ENCODE results near the gene STAT5B. TPM values are rescaled to one million over a fixed set of nuclear protein-coding genes. Genes with fewer than 3 reads are reported as not detected.

Gene STAT5B
- polyA plus RNA-seq, 3 donors: 28.5 to 103 (median 47.9) TPM

DNA sequence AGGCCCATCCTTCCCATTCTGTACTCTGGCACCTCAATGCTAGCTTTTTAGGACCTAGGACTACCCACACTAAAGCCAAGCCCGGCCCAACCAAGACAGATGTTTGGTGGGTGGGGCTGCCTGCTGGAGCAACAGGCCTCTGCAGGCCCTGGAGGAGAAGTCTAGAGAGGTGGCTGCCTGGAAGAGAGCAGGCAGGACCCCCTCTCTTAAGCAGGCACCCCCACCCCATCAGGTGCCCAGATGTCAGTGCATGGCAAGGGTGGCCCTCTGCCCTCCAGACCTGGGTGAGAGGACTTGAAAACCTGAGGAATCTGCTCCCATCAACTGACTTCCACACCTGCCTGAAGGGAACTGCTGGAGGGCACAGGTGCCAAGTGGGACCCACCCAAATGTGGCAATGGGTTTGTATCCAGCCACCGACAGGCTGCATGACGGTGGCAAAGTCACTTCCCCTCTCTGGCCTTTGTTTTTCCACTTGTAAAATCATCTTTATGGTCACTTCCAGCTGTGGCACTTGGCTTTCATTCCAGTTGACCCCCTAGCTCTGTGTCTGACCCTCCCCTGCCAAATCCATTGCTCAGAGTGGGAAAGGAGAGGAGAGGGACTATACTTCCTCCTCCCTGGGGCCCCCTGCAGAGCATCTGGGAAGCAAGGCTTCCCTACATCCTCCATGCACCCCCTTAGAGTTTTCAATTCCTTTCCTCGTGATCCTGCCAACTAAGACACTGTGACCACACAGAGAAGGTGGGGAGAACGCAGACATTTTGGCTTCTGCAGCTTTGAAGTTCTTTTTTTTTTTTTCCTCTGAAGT lies 10.4 kb upstream of the STAT5B start:
- peaks cover 0 to 4% (median 0%) of the 10 kb centered on the region in 3 donors for H3K27me3 Mint-ChIP-seq (ENCODE audit: low read depth in 3 of 3)
- Histone ChIP-seq H2AFZ (ENCODE audit: insufficient read depth, low read depth, low read length, poor library complexity, severe bottlenecking) (peak overlapping the region; percentile 81), H3K36me3 (replicated peaks in 1 of 2; ENCODE audit: control insufficient read depth in 1 of 2, insufficient read depth in 2 of 2, low read length in 2 of 2) (peaks cover 7 to 13% of the 10 kb centered on the region in 2 donors), H3K79me2 (ENCODE audit: insufficient read depth, low read length) (peaks cover 43% of the 10 kb centered on the region), H3K4me3 (replicated peaks in 1 of 3; ENCODE audit: low read depth in 2 of 3, low read length in 3 of 3) (peak overlapping the region; percentile 53 to 89 (median 87)), H4K20me1 (ENCODE audit: insufficient read depth, low read length) (peaks cover 35% of the 10 kb centered on the region), H3K27ac (ENCODE audit: low read depth in 1 of 2, low read length in 2 of 2) (peak overlapping the region; percentile 78 to 81), H3K9ac (ENCODE audit: insufficient read depth, low read length, poor library complexity, severe bottlenecking) (no peak overlapping the region), H3K4me2 (replicated peaks; ENCODE audit: extremely low read depth, low read length, poor library complexity, severe bottlenecking) (peak overlapping the region; percentile 98), H3K4me1 (ENCODE audit: control insufficient read depth in 1 of 2, insufficient read depth in 2 of 2, low read length in 2 of 2) (peaks cover 42 to 52% of the 10 kb centered on the region in 2 donors), H3K9me3 (replicated peaks in 1 of 2; ENCODE audit: control insufficient read depth in 1 of 2, insufficient read depth in 1 of 2, low read length in 2 of 2) (no peaks in the 10 kb centered on the region), H3K27me3 (ENCODE audit: control insufficient read depth in 2 of 2, insufficient read depth in 2 of 2, low read length in 2 of 2) (no peaks in the 10 kb centered on the region)
- DNase-seq: peak in 1 of 3 donors; percentile 41
- no peaks in the 10 kb centered on the region for H3K9me3 Mint-ChIP-seq
- H3K4me1 Mint-ChIP-seq: peaks cover 49% of the 10 kb centered on the region
- peak overlapping the region; percentile 91 to 97 (median 94) for H3K27ac Mint-ChIP-seq
- 0% methylated on average over 2 of the region's 5 CpGs for WGBS (ENCODE audit: insufficient coverage)
- peaks cover 14 to 20% of the 10 kb centered on the region in 2 donors for H3K36me3 Mint-ChIP-seq
- H3K4me3 Mint-ChIP-seq: peak overlapping the region; percentile 92 to 94
- TF ChIP-seq, protein P1, sequence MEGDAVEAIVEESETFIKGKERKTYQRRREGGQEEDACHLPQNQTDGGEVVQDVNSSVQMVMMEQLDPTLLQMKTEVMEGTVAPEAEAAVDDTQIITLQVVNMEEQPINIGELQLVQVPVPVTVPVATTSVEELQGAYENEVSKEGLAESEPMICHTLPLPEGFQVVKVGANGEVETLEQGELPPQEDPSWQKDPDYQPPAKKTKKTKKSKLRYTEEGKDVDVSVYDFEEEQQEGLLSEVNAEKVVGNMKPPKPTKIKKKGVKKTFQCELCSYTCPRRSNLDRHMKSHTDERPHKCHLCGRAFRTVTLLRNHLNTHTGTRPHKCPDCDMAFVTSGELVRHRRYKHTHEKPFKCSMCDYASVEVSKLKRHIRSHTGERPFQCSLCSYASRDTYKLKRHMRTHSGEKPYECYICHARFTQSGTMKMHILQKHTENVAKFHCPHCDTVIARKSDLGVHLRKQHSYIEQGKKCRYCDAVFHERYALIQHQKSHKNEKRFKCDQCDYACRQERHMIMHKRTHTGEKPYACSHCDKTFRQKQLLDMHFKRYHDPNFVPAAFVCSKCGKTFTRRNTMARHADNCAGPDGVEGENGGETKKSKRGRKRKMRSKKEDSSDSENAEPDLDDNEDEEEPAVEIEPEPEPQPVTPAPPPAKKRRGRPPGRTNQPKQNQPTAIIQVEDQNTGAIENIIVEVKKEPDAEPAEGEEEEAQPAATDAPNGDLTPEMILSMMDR (IDR thresholded peaks at IDR 0.05): no peak
- intact Hi-C loops (cut with micrococcal nuclease): loop anchor here (5.0 kb wide), 2 partner anchors 39 to 64 kb away; no protein-coding TSS in a partner anchor

DNA sequence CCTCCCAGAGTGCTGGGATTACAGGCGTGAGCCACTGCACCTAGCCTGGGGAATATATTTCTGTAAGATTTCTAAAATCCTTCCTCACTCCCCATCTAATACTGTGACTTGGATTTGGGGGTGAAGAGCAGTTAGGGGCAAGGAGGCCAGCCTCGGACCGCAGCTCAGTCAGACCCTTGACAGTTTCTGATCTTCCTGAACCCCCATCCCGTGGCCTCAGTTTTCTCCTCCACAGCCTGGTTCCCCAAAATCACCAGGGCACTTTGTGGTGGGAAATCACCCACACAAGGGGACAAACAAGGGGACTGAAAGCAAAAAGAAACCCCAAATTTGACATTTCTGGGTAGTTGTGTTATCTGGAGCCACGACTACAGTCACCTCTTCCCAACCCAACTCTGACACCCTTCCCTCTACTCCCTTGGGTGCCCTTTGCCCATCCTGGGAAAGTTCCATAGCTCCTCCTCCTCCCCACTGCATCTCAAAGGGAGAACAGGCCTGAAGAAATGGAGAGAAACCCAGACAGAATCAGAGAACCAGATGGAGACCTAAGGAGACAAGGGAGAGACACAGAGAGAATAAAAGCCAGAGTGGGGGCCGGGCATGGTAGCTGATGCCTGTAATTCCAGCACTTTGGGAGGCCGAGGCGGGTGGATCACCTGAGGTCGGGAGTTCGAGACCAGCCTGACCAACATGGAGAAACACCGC lies 9.3 kb upstream of the STAT5B start:
- no peaks in the 10 kb centered on the region for H3K9me3 Mint-ChIP-seq
- peaks cover 41 to 49% of the 10 kb centered on the region in 2 donors for H3K4me1 ChIP-seq (ENCODE audit: control insufficient read depth in 1 of 2, insufficient read depth in 2 of 2, low read length in 2 of 2)
- no peak overlapping the region for H3K27ac ChIP-seq (ENCODE audit: low read depth in 1 of 2, low read length in 2 of 2)
- peaks cover 0 to 4% (median 0%) of the 10 kb centered on the region in 3 donors for H3K27me3 Mint-ChIP-seq (ENCODE audit: low read depth in 3 of 3)
- no peak overlapping the region for H3K4me2 ChIP-seq (replicated peaks; ENCODE audit: extremely low read depth, low read length, poor library complexity, severe bottlenecking)
- H3K9me3 ChIP-seq (replicated peaks in 1 of 2; ENCODE audit: control insufficient read depth in 1 of 2, insufficient read depth in 1 of 2, low read length in 2 of 2): no peaks in the 10 kb centered on the region
- H4K20me1 ChIP-seq (ENCODE audit: insufficient read depth, low read length): peaks cover 23% of the 10 kb centered on the region
- no peak overlapping the region for H3K4me3 Mint-ChIP-seq
- peaks cover 5 to 9% of the 10 kb centered on the region in 2 donors for H3K36me3 Mint-ChIP-seq
- no peak for DNase-seq
- H3K27me3 ChIP-seq (ENCODE audit: control insufficient read depth in 2 of 2, insufficient read depth in 2 of 2, low read length in 2 of 2): no peaks in the 10 kb centered on the region
- no peak overlapping the region for H2AFZ ChIP-seq (ENCODE audit: insufficient read depth, low read depth, low read length, poor library complexity, severe bottlenecking)
- peaks cover 32% of the 10 kb centered on the region for H3K79me2 ChIP-seq (ENCODE audit: insufficient read depth, low read length)
- H3K4me3 ChIP-seq (replicated peaks in 1 of 3; ENCODE audit: low read depth in 2 of 3, low read length in 3 of 3): no peak overlapping the region
- peak overlapping the region in 2 of 7 donors; percentile 50 to 66 for H3K27ac Mint-ChIP-seq
- peaks cover 40% of the 10 kb centered on the region for H3K4me1 Mint-ChIP-seq
- peaks cover 0 to 2% of the 10 kb centered on the region in 2 donors for H3K36me3 ChIP-seq (replicated peaks in 1 of 2; ENCODE audit: control insufficient read depth in 1 of 2, insufficient read depth in 2 of 2, low read length in 2 of 2)
- H3K9ac ChIP-seq (ENCODE audit: insufficient read depth, low read length, poor library complexity, severe bottlenecking): no peak overlapping the region
- TF ChIP-seq, protein P1 (IDR thresholded peaks at IDR 0.05): no peak
- 100% methylated on average over 1 of the region's 11 CpGs for WGBS (ENCODE audit: insufficient coverage)
- intact Hi-C loops (cut with micrococcal nuclease): loop anchor here (5.0 kb wide), 2 partner anchors 38 to 63 kb away; no protein-coding TSS in a partner anchor
